Choroid plexus epithelial cell (primary cell): ENCODE measurements around the gene NFU1.

ENCODE experiments used
- DNase-seq: peaks from one replicate; pipeline ENCODE4 v3.0.0-alpha.2; 2010; ENCODE audit warnings: low read depth
- H3K4me3 ChIP-seq: 2 replicates; pipeline ENCODE4 v1.5.1; 2011; ENCODE audit warnings: low read depth, mild to moderate bottlenecking, control low read depth, low read length, moderate library complexity
- CTCF ChIP-seq: conservative IDR thresholded peaks from 2 replicates; pipeline ENCODE4 v1.5.1; 2011; ENCODE audit warnings: low read depth, mild to moderate bottlenecking, control low read depth, inconsistent platforms, low read length, moderate library complexity

The NFU1 gene

GRCh38 chr2:69436938-69437750 lies at the start of gene NFU1:
Gene NFU1 (minus strand): TSS chr2:69437435. CDS start chr2:69437422, 13 bp downstream.
- peak within 1 kb of the TSS; percentile 99 for H3K4me3 ChIP-seq
- peak; percentile 76 for TF ChIP-seq CTCF
- peak; percentile 98 for DNase-seq

GRCh38 chr2:69483696-69484095 lies 46.5 kb upstream of the NFU1 start:
- no peak for DNase-seq
- no peak overlapping the region for H3K4me3 ChIP-seq
- no peak for TF ChIP-seq CTCF

GRCh38 chr2:69483024-69483423 lies 45.8 kb upstream of the NFU1 start:
- no peak for DNase-seq
- H3K4me3 ChIP-seq = no peak overlapping the region
- TF ChIP-seq CTCF = no peak

- no peak overlapping the region for H3K4me3 ChIP-seq
- no peak for TF ChIP-seq CTCF
- no peak for DNase-seq
These were observed 45.2 kb upstream of the NFU1 start for GRCh38 chr2:69482471-69482870.

- no peak for TF ChIP-seq CTCF
- no peak overlapping the region for H3K4me3 ChIP-seq
- DNase-seq = no peak
These were observed 44.2 kb upstream of the NFU1 start for GRCh38 chr2:69481421-69481820.

- no peak for TF ChIP-seq CTCF
- DNase-seq = no peak
- no peak overlapping the region for H3K4me3 ChIP-seq
These were observed 40.4 kb upstream of the NFU1 start for GRCh38 chr2:69477627-69478026.

GRCh38 chr2:69474688-69475087 lies 37.5 kb upstream of the NFU1 start:
- H3K4me3 ChIP-seq = no peak overlapping the region
- TF ChIP-seq CTCF = no peak
- no peak for DNase-seq
